Activated CD4-positive, alpha-beta T cell treated with anti-CD3 and anti-CD28 coated beads for 36 hours (primary cell): ENCODE results near the gene ZNF500. TPM values are rescaled to one million over a fixed set of nuclear protein-coding genes. Genes with fewer than 3 reads are reported as not detected.

ENCODE experiments used
- ATAC-seq: fragments of 200-7000 bp; cut with Tn5 transposase; one replicate; pipeline ENCODE4 v1.10.0; 2021; ENCODE audit warnings: mild to moderate bottlenecking, moderate library complexity
- CTCF ChIA-PET: fragments of 350-600 bp; sonication (Branson Sonifier 250); formaldehyde crosslinking; loops from one replicate; lab custom pipeline; 2021; ENCODE audit warnings: antibody characterized with exemption; lab: Charles Lee
- POLR2A ChIA-PET: fragments of 350-600 bp; sonication (Branson Sonifier 250); formaldehyde crosslinking; loops from one replicate; lab custom pipeline; 2021; ENCODE audit warnings: antibody characterized with exemption, inconsistent platforms; lab: Charles Lee
- DNase-seq: peaks from one replicate; pipeline ENCODE4 v3.0.0-alpha.2; 2020
- H3K27ac Mint-ChIP-seq: one replicate; pipeline ENCODE4 v1.8.0; 2021; ENCODE audit warnings: mixed read lengths
- H3K27me3 Mint-ChIP-seq: one replicate; pipeline ENCODE4 v1.8.0; 2021; ENCODE audit warnings: mixed read lengths
- H3K36me3 Mint-ChIP-seq: one replicate; pipeline ENCODE4 v1.8.0; 2021; ENCODE audit warnings: low read depth, mixed read lengths
- H3K4me1 Mint-ChIP-seq: one replicate; pipeline ENCODE4 v1.8.0; 2021; ENCODE audit warnings: mixed read lengths
- H3K4me3 Mint-ChIP-seq: one replicate; pipeline ENCODE4 v1.8.0; 2021; ENCODE audit warnings: mild to moderate bottlenecking, moderate library complexity, mixed read lengths
- H3K9me3 Mint-ChIP-seq: one replicate; pipeline ENCODE4 v1.8.0; 2021; ENCODE audit warnings: low read depth, mixed read lengths
- intact Hi-C, 2 experiments: fragments of 100-400 bp; cut with DNase I in 1 of 2; cut with micrococcal nuclease in 1 of 2; formaldehyde crosslinking; loops; one replicate each; pipeline versions ENCODE4 v1.14.2 to v1.15.1; 2022 to 2024; cut with DNase I, micrococcal nuclease
- total RNA-seq, 2 experiments: library from RNA; stranded (reverse); gene quantifications; one replicate each; pipeline ENCODE4 v1.2.3, GENCODE V29; 2021

Gene ZNF500
- total RNA-seq, 2 experiments from 2014 or later = 10.3 to 11.6 TPM

DNA sequence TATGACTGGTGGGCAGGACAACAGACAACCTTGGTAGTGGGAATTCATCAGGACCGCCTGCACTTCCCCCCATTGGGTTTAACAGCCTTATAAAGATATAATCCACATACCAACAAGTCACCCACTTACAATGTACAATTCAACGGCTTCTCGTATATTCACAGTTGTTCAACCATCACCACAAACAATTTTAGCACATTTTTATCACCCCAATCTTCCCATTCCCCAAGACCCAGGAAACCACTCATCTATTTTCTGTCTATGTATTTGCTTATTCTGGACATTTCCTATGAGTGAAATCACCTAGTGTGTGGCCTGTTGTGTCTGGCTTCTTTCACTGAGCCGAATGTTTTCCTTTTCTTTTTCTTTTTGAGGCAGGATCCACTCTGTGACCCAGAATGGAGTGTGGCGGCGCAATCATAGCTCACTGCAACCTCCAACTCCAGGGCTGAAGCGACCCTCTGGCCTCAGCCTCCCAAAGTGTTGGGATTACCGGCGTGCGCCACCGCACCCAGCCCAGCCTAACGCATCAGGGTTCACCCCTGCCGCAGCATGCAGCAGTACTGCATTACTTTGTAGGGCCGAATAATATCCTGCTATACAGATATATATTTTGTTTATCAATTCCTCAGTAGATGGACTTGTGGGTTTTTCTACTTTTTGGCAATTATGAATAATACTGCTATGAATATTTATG lies 43.7 kb downstream of the ZNF500 start:
- CTCF ChIA-PET = interaction anchor here (1.4 kb wide), 1 partner anchor 100 kb away, joined by 3 read pairs; no protein-coding TSS in a partner anchor

GRCh38 chr16:4718466-4718865 lies 48.5 kb downstream of the ZNF500 start:
- no peaks in the 10 kb centered on the region for H3K27me3 Mint-ChIP-seq
- no peak overlapping the region for H3K27ac Mint-ChIP-seq
- no peaks in the 10 kb centered on the region for H3K4me1 Mint-ChIP-seq
- CTCF ChIA-PET = interaction anchor here (0.6 kb wide), 1 partner anchor 19 kb away, joined by 3 read pairs; no protein-coding TSS in a partner anchor
- intact Hi-C loops = no loop called here
- H3K9me3 Mint-ChIP-seq = no peaks in the 10 kb centered on the region
- no peak overlapping the region for H3K4me3 Mint-ChIP-seq
- H3K36me3 Mint-ChIP-seq = peaks cover 10% of the 10 kb centered on the region
- ATAC-seq (no peak), DNase-seq (no peak)
- POLR2A ChIA-PET = no interaction called here

More for the DNA sequence above, 43.7 kb downstream of the ZNF500 start:
- Mint-ChIP-seq H3K9me3 (no peaks in the 10 kb centered on the region), H3K27ac (no peak overlapping the region), H3K4me3 (no peak overlapping the region), H3K36me3 (peaks cover 14% of the 10 kb centered on the region), H3K27me3 (no peaks in the 10 kb centered on the region), H3K4me1 (no peaks in the 10 kb centered on the region)
- POLR2A ChIA-PET = no interaction called here
- ATAC-seq = no peak
- DNase-seq = no peak
- intact Hi-C loops = no loop called here

- intact Hi-C loops = no loop called here
- ATAC-seq (no peak), DNase-seq (no peak)
- Mint-ChIP-seq H3K4me3 (no peak overlapping the region), H3K27me3 (no peaks in the 10 kb centered on the region), H3K4me1 (no peaks in the 10 kb centered on the region), H3K9me3 (no peaks in the 10 kb centered on the region), H3K36me3 (peaks cover 13% of the 10 kb centered on the region), H3K27ac (no peak overlapping the region)
- ChIA-PET CTCF (no interaction called here), POLR2A (no interaction called here)
Measured at GRCh38 chr16:4714996-4715395, 52.0 kb downstream of the ZNF500 start.

GRCh38 chr16:4713663-4714501 lies 53.1 kb downstream of the ZNF500 start:
- CTCF ChIA-PET = interaction anchor here (0.6 to 1.0 kb wide), 2 partner anchors 25 to 98 kb away, joined by 3 read pairs; no protein-coding TSS in a partner anchor
- no peaks in the 10 kb centered on the region for H3K4me1 Mint-ChIP-seq
- DNase-seq (no peak), ATAC-seq (no peak)
- no peaks in the 10 kb centered on the region for H3K9me3 Mint-ChIP-seq
- H3K27me3 Mint-ChIP-seq = no peaks in the 10 kb centered on the region
- intact Hi-C loops = no loop called here
- H3K4me3 Mint-ChIP-seq = no peak overlapping the region
- POLR2A ChIA-PET = no interaction called here
- H3K27ac Mint-ChIP-seq = no peak overlapping the region
- H3K36me3 Mint-ChIP-seq = peaks cover 19% of the 10 kb centered on the region

- ATAC-seq (no peak), DNase-seq (no peak)
- H3K4me1 Mint-ChIP-seq = no peaks in the 10 kb centered on the region
- H3K9me3 Mint-ChIP-seq = no peaks in the 10 kb centered on the region
- H3K27me3 Mint-ChIP-seq = no peaks in the 10 kb centered on the region
- CTCF ChIA-PET = interaction anchor here (0.7 to 1.5 kb wide), 2 partner anchors 14 to 411 kb away, joined by 4 to 5 read pairs; no protein-coding TSS in a partner anchor
- POLR2A ChIA-PET = no interaction called here
- intact Hi-C loops = no loop called here
- H3K4me3 Mint-ChIP-seq = no peak overlapping the region
- H3K36me3 Mint-ChIP-seq = peaks cover 26% of the 10 kb centered on the region
- no peak overlapping the region for H3K27ac Mint-ChIP-seq
Measured at GRCh38 chr16:4709481-4709880, 57.5 kb downstream of the ZNF500 start.

- CTCF ChIA-PET = interaction anchor here (1.0 kb wide), 1 partner anchor 65 kb away, joined by 3 read pairs; no protein-coding TSS in a partner anchor
- intact Hi-C loops = no loop called here
- Mint-ChIP-seq H3K4me1 (no peaks in the 10 kb centered on the region), H3K9me3 (no peaks in the 10 kb centered on the region), H3K27me3 (no peaks in the 10 kb centered on the region), H3K4me3 (no peak overlapping the region), H3K27ac (no peak overlapping the region), H3K36me3 (peaks cover 24% of the 10 kb centered on the region)
- DNase-seq = no peak
- POLR2A ChIA-PET = interaction anchor here (0.6 kb wide), 2 partner anchors 30 to 182 kb away, joined by 3 to 6 read pairs; no protein-coding TSS in a partner anchor
- ATAC-seq = no peak
Measured at GRCh38 chr16:4706871-4707270, 60.1 kb downstream of the ZNF500 start.

DNA sequence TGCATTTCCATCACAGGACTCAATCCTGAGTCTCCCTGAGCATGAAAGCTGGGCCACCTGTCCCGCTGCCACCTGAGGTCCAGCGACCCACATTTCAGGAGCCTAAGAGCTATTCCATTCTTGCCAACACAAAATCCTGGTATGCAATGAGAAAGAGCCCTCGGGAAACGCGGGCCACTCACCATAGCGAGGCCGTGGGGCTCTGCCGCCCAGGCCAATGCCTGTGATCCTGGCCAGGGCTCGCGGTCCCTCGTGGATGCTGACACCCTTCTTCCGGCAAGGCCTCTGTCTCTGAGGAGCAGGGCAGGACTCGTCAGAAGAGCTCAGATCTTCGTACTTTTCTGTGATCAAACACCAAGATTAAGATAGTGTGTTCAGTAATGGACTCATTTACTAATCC lies 62.0 kb downstream of the ZNF500 start:
- H3K9me3 Mint-ChIP-seq = no peaks in the 10 kb centered on the region

GRCh38 chr16:4704491-4704890 lies 62.5 kb downstream of the ZNF500 start:
- no peak for DNase-seq
- Mint-ChIP-seq H3K4me1 (peaks cover 8% of the 10 kb centered on the region), H3K27me3 (no peaks in the 10 kb centered on the region), H3K36me3 (peaks cover 21% of the 10 kb centered on the region), H3K9me3 (no peaks in the 10 kb centered on the region), H3K27ac (no peak overlapping the region), H3K4me3 (no peak overlapping the region)
- ATAC-seq = no peak
- CTCF ChIA-PET = interaction anchor here (1.1 kb wide), 1 partner anchor 156 kb away, joined by 3 read pairs; no protein-coding TSS in a partner anchor
- intact Hi-C loops = no loop called here
- POLR2A ChIA-PET = no interaction called here

More for the DNA sequence above, 62.0 kb downstream of the ZNF500 start:
- H3K4me1 Mint-ChIP-seq = peaks cover 5% of the 10 kb centered on the region
- no peaks in the 10 kb centered on the region for H3K27me3 Mint-ChIP-seq
- ATAC-seq (no peak), DNase-seq (no peak)
- no peak overlapping the region for H3K27ac Mint-ChIP-seq
- CTCF ChIA-PET = interaction anchor here (1.1 kb wide), 1 partner anchor 156 kb away, joined by 3 read pairs; no protein-coding TSS in a partner anchor
- no peak overlapping the region for H3K4me3 Mint-ChIP-seq
- intact Hi-C loops = no loop called here
- POLR2A ChIA-PET = no interaction called here
- H3K36me3 Mint-ChIP-seq = peaks cover 21% of the 10 kb centered on the region

GRCh38 chr16:4703906-4704305 lies 63.1 kb downstream of the ZNF500 start:
- Mint-ChIP-seq H3K27ac (no peak overlapping the region), H3K27me3 (no peaks in the 10 kb centered on the region), H3K36me3 (peaks cover 21% of the 10 kb centered on the region), H3K9me3 (no peaks in the 10 kb centered on the region), H3K4me3 (no peak overlapping the region), H3K4me1 (peaks cover 8% of the 10 kb centered on the region)
- no peak for DNase-seq
- intact Hi-C loops = no loop called here
- POLR2A ChIA-PET = no interaction called here
- CTCF ChIA-PET = no interaction called here
- ATAC-seq = no peak

- no peak overlapping the region for H3K27ac Mint-ChIP-seq
- intact Hi-C loops = no loop called here
- peaks cover 8% of the 10 kb centered on the region for H3K4me1 Mint-ChIP-seq
- no peak for ATAC-seq
- no peaks in the 10 kb centered on the region for H3K27me3 Mint-ChIP-seq
- H3K4me3 Mint-ChIP-seq = no peak overlapping the region
- POLR2A ChIA-PET = no interaction called here
- CTCF ChIA-PET = no interaction called here
- H3K36me3 Mint-ChIP-seq = peaks cover 17% of the 10 kb centered on the region
- no peaks in the 10 kb centered on the region for H3K9me3 Mint-ChIP-seq
- DNase-seq = no peak
Measured at GRCh38 chr16:4702466-4702808, 64.5 kb downstream of the ZNF500 start.

DNA sequence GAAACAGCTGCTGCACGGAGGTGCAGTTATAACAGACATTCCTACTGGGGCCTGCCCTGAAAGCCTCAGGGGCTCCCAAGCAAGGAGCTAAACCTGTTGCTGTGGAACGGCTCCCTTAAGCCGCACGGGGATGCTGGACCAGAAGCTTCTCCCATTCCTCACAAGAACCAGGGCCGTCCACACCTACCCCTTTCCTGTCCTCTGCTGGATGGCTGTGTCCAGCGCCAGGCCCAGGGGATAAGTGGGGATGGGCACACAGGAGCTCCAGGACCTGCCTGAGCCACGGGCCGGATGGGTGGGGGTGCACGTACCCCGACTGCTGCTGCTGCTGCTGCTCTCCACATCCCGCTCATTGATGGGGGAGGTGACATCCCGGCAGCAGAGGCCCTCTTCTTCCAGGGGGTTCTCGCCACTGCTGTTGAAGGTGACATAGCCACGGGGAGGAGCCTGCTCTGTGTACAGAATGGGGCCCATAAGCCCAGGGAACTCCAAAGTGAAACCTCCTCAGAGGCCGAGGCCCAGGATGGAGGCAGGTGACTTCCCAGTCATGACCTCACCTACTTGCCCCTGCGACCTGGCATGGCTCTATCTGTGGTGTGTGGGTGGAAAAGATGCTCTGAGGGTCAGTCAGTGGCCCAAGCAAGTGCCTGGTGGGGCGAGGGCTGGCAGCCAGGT lies 65.0 kb downstream of the ZNF500 start:
- intact Hi-C loops = no loop called here
- POLR2A ChIA-PET = no interaction called here
- ATAC-seq = no peak
- Mint-ChIP-seq H3K9me3 (no peaks in the 10 kb centered on the region), H3K4me1 (peaks cover 8% of the 10 kb centered on the region), H3K27me3 (no peaks in the 10 kb centered on the region), H3K27ac (no peak overlapping the region), H3K4me3 (no peak overlapping the region), H3K36me3 (peaks cover 17% of the 10 kb centered on the region)
- no peak for DNase-seq
- CTCF ChIA-PET = no interaction called here
